ENCODE data around the gene NTRK3. TPM values are rescaled to one million over a fixed set of nuclear protein-coding genes. Genes with fewer than 3 reads are reported as not detected.
"Not testable (repeated sequence)": the region's sequence is repeated elsewhere in the genome, so short reads cannot be mapped to it uniquely, and the experiment has no call there.

NTRK3 gene
- total and polyA plus RNA-seq, 4 donors = 0.21 to 2.9 (median 0.32) TPM

DNA sequence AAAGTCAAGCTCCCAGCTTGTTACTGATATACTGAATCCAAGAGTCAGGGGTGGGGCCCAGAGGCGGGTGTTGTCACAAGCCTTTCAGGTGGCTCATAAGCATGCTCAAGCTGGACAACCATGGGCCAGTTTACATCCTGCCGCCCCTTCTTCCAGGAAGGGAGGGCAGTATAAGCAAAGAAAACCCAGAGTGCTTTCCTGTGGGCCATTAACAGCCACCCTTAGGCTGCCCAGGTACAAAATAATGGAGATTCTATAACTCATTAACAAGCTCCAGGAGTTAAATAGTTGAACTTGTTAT is 183.2 kb downstream of the NTRK3 start:
- Histone ChIP-seq H3K4me1 (ENCODE audit: control insufficient read depth in 4 of 4, insufficient read depth in 4 of 4, low read length in 3 of 4) (no peaks in the 10 kb centered on the region), H3K27ac (ENCODE audit: low read depth in 1 of 2, low read length in 2 of 2) (no peak overlapping the region), H3K9ac (ENCODE audit: low read depth in 1 of 2, low read length in 2 of 2) (no peak overlapping the region), H3K4me3 (ENCODE audit: low read depth in 1 of 3, low read length in 3 of 3) (no peak overlapping the region), H3K27me3 (ENCODE audit: control insufficient read depth in 4 of 4, insufficient read depth in 4 of 4, low read length in 3 of 4) (peaks cover 0 to 3% (median 0%) of the 10 kb centered on the region in 4 donors), H3K36me3 (ENCODE audit: control insufficient read depth in 4 of 4, insufficient read depth in 3 of 4, low read depth in 1 of 4, low read length in 3 of 4) (no peaks in the 10 kb centered on the region), H3K9me3 (ENCODE audit: control insufficient read depth in 4 of 4, low read length in 3 of 4) (no peaks in the 10 kb centered on the region)
- TF ChIP-seq JUND (IDR thresholded peaks at IDR 0.05) = no peak
- no peak for TF ChIP-seq ZBTB33 (IDR thresholded peaks at IDR 0.05)
- no peak for TF ChIP-seq TAF1 (conservative IDR thresholded peaks at IDR 0.05)
- no peak for TF ChIP-seq SP1 (IDR thresholded peaks at IDR 0.05)
- no peak for TF ChIP-seq YY1 (IDR thresholded peaks at IDR 0.05)
- TF ChIP-seq, protein P1, sequence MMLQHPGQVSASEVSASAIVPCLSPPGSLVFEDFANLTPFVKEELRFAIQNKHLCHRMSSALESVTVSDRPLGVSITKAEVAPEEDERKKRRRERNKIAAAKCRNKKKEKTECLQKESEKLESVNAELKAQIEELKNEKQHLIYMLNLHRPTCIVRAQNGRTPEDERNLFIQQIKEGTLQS (IDR thresholded peaks at IDR 0.05) = no peak
- no peak for TF ChIP-seq HNF4G (IDR thresholded peaks at IDR 0.05)
- TF ChIP-seq FOXA2 (IDR thresholded peaks at IDR 0.05) = no peak
- TF ChIP-seq EGR1 (IDR thresholded peaks at IDR 0.05; ENCODE audit: low read depth in 2 of 2) = no peak
- no peak for TF ChIP-seq NR2F2 (IDR thresholded peaks at IDR 0.05)
- WGBS = 24% methylated on average over 2 of the region's 2 CpGs
- no peak for DNase-seq (ENCODE audit: low spot score)

- Histone ChIP-seq H3K36me3 (ENCODE audit: control insufficient read depth in 4 of 4, insufficient read depth in 3 of 4, low read depth in 1 of 4, low read length in 3 of 4) (no peaks in the 10 kb centered on the region), H3K4me1 (ENCODE audit: control insufficient read depth in 4 of 4, insufficient read depth in 4 of 4, low read length in 3 of 4) (no peaks in the 10 kb centered on the region), H3K4me3 (ENCODE audit: low read depth in 1 of 3, low read length in 3 of 3) (no peak overlapping the region), H3K27me3 (ENCODE audit: control insufficient read depth in 4 of 4, insufficient read depth in 4 of 4, low read length in 3 of 4) (peaks cover 0 to 3% (median 0%) of the 10 kb centered on the region in 4 donors), H3K27ac (ENCODE audit: low read depth in 1 of 2, low read length in 2 of 2) (no peak overlapping the region), H3K9ac (ENCODE audit: low read depth in 1 of 2, low read length in 2 of 2) (no peak overlapping the region), H3K9me3 (ENCODE audit: control insufficient read depth in 4 of 4, low read length in 3 of 4) (no peaks in the 10 kb centered on the region)
- TF ChIP-seq REST (IDR thresholded peaks at IDR 0.05) = no peak
- no peak for TF ChIP-seq RAD21 (IDR thresholded peaks at IDR 0.05)
- no peak for TF ChIP-seq HNF4A (conservative IDR thresholded peaks at IDR 0.05)
- no peak for TF ChIP-seq TAF1 (conservative IDR thresholded peaks at IDR 0.05)
- TF ChIP-seq JUND (IDR thresholded peaks at IDR 0.05) = no peak
- TF ChIP-seq GABPA (IDR thresholded peaks at IDR 0.05 in 1 of 2, conservative IDR thresholded peaks at IDR 0.05 in 1 of 2) = no peak
- no peak for TF ChIP-seq FOXA1 (IDR thresholded peaks at IDR 0.05)
- no peak for TF ChIP-seq SP1 (IDR thresholded peaks at IDR 0.05)
- TF ChIP-seq RXRA (IDR thresholded peaks at IDR 0.05) = no peak
- no peak for TF ChIP-seq EGR1 (IDR thresholded peaks at IDR 0.05; ENCODE audit: low read depth in 2 of 2)
- no peak for TF ChIP-seq HNF4G (IDR thresholded peaks at IDR 0.05)
- TF ChIP-seq ZBTB33 (IDR thresholded peaks at IDR 0.05) = no peak
- no peak for TF ChIP-seq YY1 (IDR thresholded peaks at IDR 0.05)
- TF ChIP-seq MAX (IDR thresholded peaks at IDR 0.05) = no peak
- DNase-seq (ENCODE audit: low spot score) = no peak
- 67% methylated on average over 6 of the region's 6 CpGs for WGBS
Observed at GRCh38 chr15:88072598-88073390, 183.7 kb downstream of the NTRK3 start.

- H3K36me3 ChIP-seq (ENCODE audit: control insufficient read depth in 4 of 4, insufficient read depth in 3 of 4, low read depth in 1 of 4, low read length in 3 of 4); H3K27ac ChIP-seq (ENCODE audit: low read depth in 1 of 2, low read length in 2 of 2); H3K9ac ChIP-seq (ENCODE audit: low read depth in 1 of 2, low read length in 2 of 2); H3K4me3 ChIP-seq (ENCODE audit: low read depth in 1 of 3, low read length in 3 of 3); DNase-seq (ENCODE audit: low spot score); H3K27me3 ChIP-seq (ENCODE audit: control insufficient read depth in 4 of 4, insufficient read depth in 4 of 4, low read length in 3 of 4); H3K4me1 ChIP-seq (ENCODE audit: control insufficient read depth in 4 of 4, insufficient read depth in 4 of 4, low read length in 3 of 4); H3K9me3 ChIP-seq (ENCODE audit: control insufficient read depth in 4 of 4, low read length in 3 of 4): not testable (repeated sequence)
- 83% methylated on average over 9 of the region's 9 CpGs for WGBS
Observed at GRCh38 chr15:88072133-88072532, 184.4 kb downstream of the NTRK3 start.
